Measurements from ENCODE around the gene ZNF627. TPM values are rescaled to one million over a fixed set of nuclear protein-coding genes. Genes with fewer than 3 reads are reported as not detected.

Gene ZNF627
- total RNA-seq, 1 donor: 20.3 TPM

DNA sequence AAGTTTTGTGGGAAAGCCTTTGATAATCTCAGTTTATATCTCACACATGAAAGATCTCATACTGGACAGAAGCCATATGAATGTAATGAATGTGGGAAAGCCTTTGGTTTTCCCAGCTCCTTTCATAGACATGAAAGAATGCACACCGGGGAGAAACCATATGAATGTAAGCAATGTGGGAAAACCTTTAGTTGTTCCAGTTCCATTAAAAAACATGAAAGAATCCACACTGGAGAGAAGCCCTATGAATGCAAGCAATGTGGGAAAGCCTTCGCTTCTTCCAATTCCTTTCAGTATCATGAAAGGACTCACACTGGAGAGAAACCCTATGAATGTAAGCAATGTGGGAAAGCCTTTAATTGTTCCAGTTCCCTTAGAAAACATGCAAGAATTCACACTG, 54.8 kb downstream of the ZNF627 start:
- no peak for TF ChIP-seq CTCF (IDR thresholded peaks at IDR 0.05; ENCODE audit: extremely low read depth, low read depth, low read length)
- Histone ChIP-seq H4K20me1 (ENCODE audit: insufficient read depth, low read length) (no peaks in the 10 kb centered on the region), H3K9me3 (ENCODE audit: low read depth, low read length) (peaks cover 29% of the 10 kb centered on the region), H3K4me3 (ENCODE audit: insufficient read depth, low read length) (no peak overlapping the region), H3K36me3 (ENCODE audit: insufficient read depth, low read length) (peaks cover 15% of the 10 kb centered on the region), H2AFZ (ENCODE audit: low read length) (no peak overlapping the region), H3K4me1 (ENCODE audit: insufficient read depth, low read length) (no peaks in the 10 kb centered on the region), H3K4me2 (ENCODE audit: insufficient read depth, low read length) (no peak overlapping the region), H3K27me3 (ENCODE audit: insufficient read depth, low read length) (no peaks in the 10 kb centered on the region), H3K79me2 (ENCODE audit: insufficient read depth, low read length) (no peaks in the 10 kb centered on the region), H3K27ac (ENCODE audit: low read depth, low read length) (no peak overlapping the region)
- DNase-seq (ENCODE audit: insufficient read length, low spot score, missing footprints): no peak

DNA sequence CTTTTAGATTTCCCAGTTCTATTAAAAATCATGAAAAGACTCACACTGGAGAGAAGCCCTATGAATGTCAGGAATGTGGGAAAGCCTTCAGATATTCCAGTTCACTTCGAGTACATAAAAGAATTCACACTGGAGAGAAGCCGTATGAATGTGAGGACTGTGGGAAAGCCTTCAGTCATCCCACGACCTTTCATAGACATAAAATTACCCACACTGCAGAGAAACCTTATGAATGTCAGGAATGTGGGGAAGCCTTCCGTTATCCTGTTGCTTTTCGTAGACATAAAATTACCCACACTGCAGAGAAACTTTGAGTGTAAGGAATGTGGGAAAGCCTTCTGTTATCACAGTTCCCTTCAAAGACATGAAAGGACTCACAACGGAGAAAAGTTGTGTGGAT, 55.2 kb downstream of the ZNF627 start:
- DNase-seq (ENCODE audit: insufficient read length, low spot score, missing footprints): no peak
- Histone ChIP-seq H3K27me3 (ENCODE audit: insufficient read depth, low read length) (no peaks in the 10 kb centered on the region), H2AFZ (ENCODE audit: low read length) (no peak overlapping the region), H3K4me3 (ENCODE audit: insufficient read depth, low read length) (no peak overlapping the region), H3K4me1 (ENCODE audit: insufficient read depth, low read length) (no peaks in the 10 kb centered on the region), H3K4me2 (ENCODE audit: insufficient read depth, low read length) (no peak overlapping the region), H3K27ac (ENCODE audit: low read depth, low read length) (no peak overlapping the region), H3K36me3 (ENCODE audit: insufficient read depth, low read length) (peaks cover 15% of the 10 kb centered on the region), H3K9me3 (ENCODE audit: low read depth, low read length) (peaks cover 29% of the 10 kb centered on the region), H4K20me1 (ENCODE audit: insufficient read depth, low read length) (no peaks in the 10 kb centered on the region), H3K79me2 (ENCODE audit: insufficient read depth, low read length) (no peaks in the 10 kb centered on the region)
- TF ChIP-seq CTCF (IDR thresholded peaks at IDR 0.05; ENCODE audit: extremely low read depth, low read depth, low read length): no peak

- no peak for TF ChIP-seq CTCF (IDR thresholded peaks at IDR 0.05; ENCODE audit: extremely low read depth, low read depth, low read length)
- DNase-seq (ENCODE audit: insufficient read length, low spot score, missing footprints): no peak
- Histone ChIP-seq H2AFZ (ENCODE audit: low read length) (no peak overlapping the region), H3K79me2 (ENCODE audit: insufficient read depth, low read length) (no peaks in the 10 kb centered on the region), H3K27me3 (ENCODE audit: insufficient read depth, low read length) (no peaks in the 10 kb centered on the region), H3K4me1 (ENCODE audit: insufficient read depth, low read length) (no peaks in the 10 kb centered on the region), H3K4me3 (ENCODE audit: insufficient read depth, low read length) (no peak overlapping the region), H3K36me3 (ENCODE audit: insufficient read depth, low read length) (peaks cover 12% of the 10 kb centered on the region), H3K4me2 (ENCODE audit: insufficient read depth, low read length) (no peak overlapping the region), H4K20me1 (ENCODE audit: insufficient read depth, low read length) (no peaks in the 10 kb centered on the region), H3K9me3 (ENCODE audit: low read depth, low read length) (peaks cover 20% of the 10 kb centered on the region), H3K27ac (ENCODE audit: low read depth, low read length) (no peak overlapping the region)
These were observed 59.3 kb downstream of the ZNF627 start for GRCh38 chr19:11656535-11656934.

- Histone ChIP-seq H3K27me3 (ENCODE audit: insufficient read depth, low read length) (no peaks in the 10 kb centered on the region), H3K79me2 (ENCODE audit: insufficient read depth, low read length) (no peaks in the 10 kb centered on the region), H3K36me3 (ENCODE audit: insufficient read depth, low read length) (peaks cover 4% of the 10 kb centered on the region), H4K20me1 (ENCODE audit: insufficient read depth, low read length) (no peaks in the 10 kb centered on the region), H3K4me2 (ENCODE audit: insufficient read depth, low read length) (no peak overlapping the region), H3K9me3 (ENCODE audit: low read depth, low read length) (peaks cover 12% of the 10 kb centered on the region), H3K4me1 (ENCODE audit: insufficient read depth, low read length) (no peaks in the 10 kb centered on the region), H3K27ac (ENCODE audit: low read depth, low read length) (no peak overlapping the region), H3K4me3 (ENCODE audit: insufficient read depth, low read length) (no peak overlapping the region), H2AFZ (ENCODE audit: low read length) (no peak overlapping the region)
- no peak for TF ChIP-seq CTCF (IDR thresholded peaks at IDR 0.05; ENCODE audit: extremely low read depth, low read depth, low read length)
- no peak for DNase-seq (ENCODE audit: insufficient read length, low spot score, missing footprints)
These were observed 60.0 kb downstream of the ZNF627 start for GRCh38 chr19:11657307-11657706.

Measured in osteoblast (primary cell).